Measurements from ENCODE around the gene LSP1. TPM values are rescaled to one million over a fixed set of nuclear protein-coding genes. Genes with fewer than 3 reads are reported as not detected.
A peak's percentile ranks its signal among the peaks of the same experiment; 100 is the strongest.

The LSP1 gene
- total RNA-seq, 4 donors from 2014 or later, result 10.3 to 36.5 (median 35.4) TPM

DNA sequence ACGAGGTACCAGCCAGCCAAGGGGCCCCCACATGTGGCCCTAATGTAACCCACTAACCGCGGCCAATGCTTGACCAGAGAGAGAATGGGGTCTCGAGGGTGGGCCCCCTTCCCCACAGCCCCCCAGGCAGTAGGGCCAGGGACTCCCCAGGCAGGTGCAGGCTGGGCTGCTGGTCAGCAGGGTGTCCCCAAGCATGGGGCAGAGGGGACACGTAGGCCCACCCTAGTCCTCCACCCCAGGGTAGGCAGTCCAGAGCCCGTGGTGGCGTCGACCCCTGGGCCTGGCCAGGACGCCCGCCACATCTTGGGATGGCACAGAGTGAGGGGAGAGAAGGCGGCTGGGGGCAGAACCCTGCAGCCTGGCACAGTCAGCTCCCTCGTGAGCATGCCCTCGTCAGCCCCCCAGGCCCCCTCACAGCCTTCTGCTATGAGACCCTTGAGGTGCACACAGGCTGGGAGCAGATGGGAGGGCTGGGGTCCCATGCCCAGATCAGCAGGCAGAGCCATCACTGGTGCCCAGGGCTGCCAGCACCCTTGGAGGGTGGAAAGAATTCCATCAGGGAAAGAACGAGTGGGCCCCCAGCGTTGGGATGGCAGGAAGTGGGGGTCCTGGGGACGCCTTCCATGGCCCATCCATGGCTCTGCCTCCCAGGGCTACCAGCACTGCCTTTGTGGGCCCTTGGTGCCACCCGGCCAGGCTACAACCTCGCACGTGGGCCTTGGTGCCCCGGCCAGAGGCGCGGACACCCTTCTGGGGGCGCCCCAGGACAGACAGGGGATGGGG is 72.7 kb downstream of the LSP1 start:
- intact Hi-C loops (cut with DNase I), result no loop called here
- 98% methylated on average over 4 of the region's 23 CpGs for WGBS
- H3K27me3 ChIP-seq, result peaks cover 0 to 3% (median 0%) of the 10 kb centered on the region in 4 donors
- H3K9me3 ChIP-seq, result no peaks in the 10 kb centered on the region
- DNase-seq (ENCODE audit: extremely low spot score), result no peak
- TF ChIP-seq EP300 (IDR thresholded peaks at IDR 0.05) (no peak), POLR2A (IDR thresholded peaks at IDR 0.05; ENCODE audit: low read depth) (no peak), POLR2AphosphoS5 (IDR thresholded peaks at IDR 0.05) (no peak)
- TF ChIP-seq, protein P1, sequence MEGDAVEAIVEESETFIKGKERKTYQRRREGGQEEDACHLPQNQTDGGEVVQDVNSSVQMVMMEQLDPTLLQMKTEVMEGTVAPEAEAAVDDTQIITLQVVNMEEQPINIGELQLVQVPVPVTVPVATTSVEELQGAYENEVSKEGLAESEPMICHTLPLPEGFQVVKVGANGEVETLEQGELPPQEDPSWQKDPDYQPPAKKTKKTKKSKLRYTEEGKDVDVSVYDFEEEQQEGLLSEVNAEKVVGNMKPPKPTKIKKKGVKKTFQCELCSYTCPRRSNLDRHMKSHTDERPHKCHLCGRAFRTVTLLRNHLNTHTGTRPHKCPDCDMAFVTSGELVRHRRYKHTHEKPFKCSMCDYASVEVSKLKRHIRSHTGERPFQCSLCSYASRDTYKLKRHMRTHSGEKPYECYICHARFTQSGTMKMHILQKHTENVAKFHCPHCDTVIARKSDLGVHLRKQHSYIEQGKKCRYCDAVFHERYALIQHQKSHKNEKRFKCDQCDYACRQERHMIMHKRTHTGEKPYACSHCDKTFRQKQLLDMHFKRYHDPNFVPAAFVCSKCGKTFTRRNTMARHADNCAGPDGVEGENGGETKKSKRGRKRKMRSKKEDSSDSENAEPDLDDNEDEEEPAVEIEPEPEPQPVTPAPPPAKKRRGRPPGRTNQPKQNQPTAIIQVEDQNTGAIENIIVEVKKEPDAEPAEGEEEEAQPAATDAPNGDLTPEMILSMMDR (IDR thresholded peaks at IDR 0.05), result no peak
- H3K4me3 ChIP-seq, result no peak overlapping the region
- H3K27ac ChIP-seq (replicated peaks in 1 of 4), result peak overlapping the region in 1 of 4 donors; percentile 20
- peaks cover 34 to 45% (median 41%) of the 10 kb centered on the region in 4 donors for H3K4me1 ChIP-seq
- H3K36me3 ChIP-seq, result no peaks in the 10 kb centered on the region

DNA sequence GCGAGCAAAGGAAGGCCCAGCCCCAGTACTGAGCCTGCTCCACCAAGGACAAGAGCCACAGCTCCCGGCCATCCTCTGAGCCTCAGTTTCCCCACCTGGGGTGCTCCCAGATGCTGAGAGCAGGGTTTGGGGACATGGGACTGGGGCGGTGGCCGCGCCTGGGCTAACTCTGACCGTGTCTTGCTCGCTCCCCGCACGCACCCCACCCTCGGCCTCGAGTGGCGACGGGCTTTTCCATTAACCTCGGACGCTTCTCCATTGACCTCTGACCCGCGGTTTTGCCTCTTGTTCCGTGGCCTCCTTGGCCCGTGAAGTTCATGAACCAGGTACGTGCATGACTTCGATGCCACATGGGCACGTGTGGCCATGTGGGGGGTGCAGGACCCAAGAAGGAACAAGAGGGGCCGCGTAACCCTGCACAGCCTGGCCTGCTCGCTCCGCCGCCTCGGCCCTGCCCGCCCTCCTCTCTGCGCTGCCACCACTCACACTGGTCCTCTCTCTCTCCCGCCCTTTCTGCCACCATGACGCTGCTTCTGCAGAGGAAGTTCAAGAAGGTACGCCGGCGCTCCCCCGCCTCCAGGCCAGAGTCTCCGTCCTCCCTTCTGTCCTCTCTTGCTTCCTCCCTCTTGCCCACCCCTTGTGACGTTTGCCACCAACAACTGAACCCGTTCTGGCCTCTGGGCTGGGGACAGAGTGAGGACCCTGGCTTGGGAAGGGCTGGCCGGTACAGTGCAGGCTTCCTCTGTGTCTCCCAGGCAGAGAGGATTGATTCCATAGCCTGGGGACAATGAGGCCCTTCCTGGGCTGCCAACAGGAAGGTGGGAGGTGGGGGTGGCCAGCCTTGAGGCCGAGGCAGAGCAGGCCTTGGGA is 73.5 kb downstream of the LSP1 start:
- H3K4me1 ChIP-seq, result peaks cover 28 to 44% (median 38%) of the 10 kb centered on the region in 4 donors
- H3K36me3 ChIP-seq, result no peaks in the 10 kb centered on the region
- no peaks in the 10 kb centered on the region for H3K9me3 ChIP-seq
- peak overlapping the region in 3 of 4 donors; percentile 21 to 38 (median 34) for H3K27ac ChIP-seq (replicated peaks in 1 of 4)
- TF ChIP-seq POLR2A (IDR thresholded peaks at IDR 0.05; ENCODE audit: low read depth) (no peak), EP300 (IDR thresholded peaks at IDR 0.05) (no peak), POLR2AphosphoS5 (IDR thresholded peaks at IDR 0.05) (no peak)
- TF ChIP-seq, protein P1 (IDR thresholded peaks at IDR 0.05), result no peak
- DNase-seq (ENCODE audit: extremely low spot score), result no peak
- intact Hi-C loops (cut with DNase I), result no loop called here
- H3K27me3 ChIP-seq, result no peaks in the 10 kb centered on the region
- no peak overlapping the region for H3K4me3 ChIP-seq
- 83% methylated on average over 39 of the region's 41 CpGs for WGBS

GRCh38 chr11:1927026-1927847 is 74.4 kb downstream of the LSP1 start:
- H3K4me1 ChIP-seq, result peaks cover 24 to 44% (median 32%) of the 10 kb centered on the region in 4 donors
- no peaks in the 10 kb centered on the region for H3K36me3 ChIP-seq
- peak overlapping the region in 1 of 4 donors; percentile 3 for H3K4me3 ChIP-seq
- H3K9me3 ChIP-seq, result no peaks in the 10 kb centered on the region
- TF ChIP-seq, protein P1 (IDR thresholded peaks at IDR 0.05), result no peak
- TF ChIP-seq EP300 (IDR thresholded peaks at IDR 0.05) (no peak), POLR2A (IDR thresholded peaks at IDR 0.05; ENCODE audit: low read depth) (no peak), POLR2AphosphoS5 (IDR thresholded peaks at IDR 0.05) (no peak)
- H3K27me3 ChIP-seq, result no peaks in the 10 kb centered on the region
- intact Hi-C loops (cut with DNase I), result no loop called here
- no peak for DNase-seq (ENCODE audit: extremely low spot score)
- H3K27ac ChIP-seq (replicated peaks in 1 of 4), result peak overlapping the region; percentile 21 to 65 (median 36)
- 81% methylated on average over 20 of the region's 28 CpGs for WGBS

DNA sequence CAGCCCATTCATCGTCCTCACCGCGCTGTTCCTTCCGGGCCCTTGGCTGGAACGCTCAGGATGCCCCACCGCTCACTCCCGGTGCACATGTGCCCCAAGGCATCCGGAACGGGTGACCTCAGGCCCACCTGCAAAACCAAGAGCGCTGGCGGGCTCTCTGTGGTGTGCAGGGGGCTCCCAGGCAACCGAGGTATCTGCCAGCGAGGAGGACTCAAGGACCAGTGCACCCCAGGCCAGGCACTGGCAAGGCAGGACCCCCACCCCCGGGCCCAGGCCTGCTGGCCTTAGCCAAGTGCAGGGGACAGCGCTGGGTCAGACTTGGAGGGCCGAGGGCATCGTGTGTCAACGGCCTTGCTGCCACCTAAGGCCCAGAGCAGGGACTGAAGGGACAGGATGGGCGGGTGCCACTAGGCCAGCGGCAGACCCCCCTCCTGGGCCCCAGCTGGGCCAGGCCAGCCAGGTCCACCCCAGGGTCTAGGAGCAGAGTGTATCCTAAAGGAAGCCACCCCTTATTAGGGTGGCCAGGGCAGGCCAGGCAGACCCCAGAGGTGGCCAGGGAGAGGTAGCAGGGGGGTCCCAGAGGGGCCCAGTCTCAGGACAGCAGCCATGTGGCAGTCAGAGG is 75.1 kb downstream of the LSP1 start:
- Histone ChIP-seq H3K9me3 (no peaks in the 10 kb centered on the region), H3K4me3 (peak overlapping the region in 1 of 4 donors; percentile 3), H3K27me3 (no peaks in the 10 kb centered on the region), H3K36me3 (no peaks in the 10 kb centered on the region), H3K27ac (replicated peaks in 1 of 4) (peak overlapping the region; percentile 21 to 65 (median 36)), H3K4me1 (peaks cover 17 to 36% (median 27%) of the 10 kb centered on the region in 4 donors)
- WGBS, result 91% methylated on average over 11 of the region's 20 CpGs
- DNase-seq (ENCODE audit: extremely low spot score), result no peak
- TF ChIP-seq, protein P1 (IDR thresholded peaks at IDR 0.05), result no peak
- no peak for TF ChIP-seq POLR2A (IDR thresholded peaks at IDR 0.05; ENCODE audit: low read depth)
- no peak for TF ChIP-seq EP300 (IDR thresholded peaks at IDR 0.05)
- no peak for TF ChIP-seq POLR2AphosphoS5 (IDR thresholded peaks at IDR 0.05)
- intact Hi-C loops (cut with DNase I), result no loop called here
